ENCODE results near the gene MEIOSIN. TPM values are rescaled to one million over a fixed set of nuclear protein-coding genes. Genes with fewer than 3 reads are reported as not detected.
A peak's percentile ranks its signal among the peaks of the same experiment; 100 is the strongest.
"Not testable (repeated sequence)": the region's sequence is repeated elsewhere in the genome, so short reads cannot be mapped to it uniquely, and the experiment has no call there.

Gene MEIOSIN
- total and polyA plus RNA-seq, 2 of the 4 experiments (the other 2 are of a cell fraction): not detected

- TF ChIP-seq RFX5 (IDR thresholded peaks at IDR 0.05; ENCODE audit: low read depth, low read length) (no peak), NFE2L2 (IDR thresholded peaks at IDR 0.05; ENCODE audit: low read depth, low read length) (no peak)
These were observed 65.8 kb downstream of the MEIOSIN start (continued) for GRCh38 chr19:45798995-45799517.

DNA sequence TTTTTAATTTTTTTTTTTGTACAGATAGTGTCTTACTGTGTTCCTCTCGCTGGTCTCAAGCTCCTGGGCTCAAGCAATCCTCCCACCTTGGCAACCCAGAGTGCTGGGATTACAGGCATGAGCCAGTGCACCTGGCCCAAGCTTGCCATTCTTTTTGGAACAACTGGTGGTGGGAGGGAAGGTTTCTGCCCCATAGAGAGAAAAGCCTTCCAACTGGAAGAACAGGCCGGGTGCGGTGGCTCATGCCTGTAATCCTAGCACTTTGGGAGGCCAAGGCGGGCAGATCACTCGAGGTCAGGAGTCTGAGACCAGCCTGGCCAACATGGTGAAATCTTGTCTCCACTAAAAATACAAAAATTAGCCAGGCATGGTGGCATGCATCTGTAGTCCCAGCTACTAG, 66.3 kb downstream of the MEIOSIN start:
- H4K5ac ChIP-seq (ENCODE audit: low read depth, low read length); ATAC-seq (ENCODE audit: low read depth); H3K27me3 ChIP-seq (ENCODE audit: control insufficient read depth, insufficient read depth, low read length); H4K20me1 ChIP-seq (ENCODE audit: insufficient read depth, low read length); H4K8ac ChIP-seq (ENCODE audit: low read depth in 2 of 2, low read length in 2 of 2); H3K9me3 ChIP-seq (ENCODE audit: control insufficient read depth, insufficient read depth, low read length); H3K36me3 ChIP-seq (ENCODE audit: control insufficient read depth, insufficient read depth, low read length); DNase-seq; H3K4me2 ChIP-seq (ENCODE audit: low read depth, low read length); H3K9ac ChIP-seq (ENCODE audit: low read depth, low read length); H2AFZ ChIP-seq (replicated peaks; ENCODE audit: low read length, poor library complexity); H2BK5ac ChIP-seq (ENCODE audit: low read depth, low read length, poor library complexity, severe bottlenecking); H3K9me1 ChIP-seq (ENCODE audit: insufficient read depth, low read length); H3K79me1 ChIP-seq (ENCODE audit: low read depth in 1 of 2, low read length in 2 of 2); H3K4me1 ChIP-seq (ENCODE audit: control insufficient read depth, insufficient read depth, low read length); H3K56ac ChIP-seq (ENCODE audit: extremely low read depth, insufficient read depth, low read length); H2AK9ac ChIP-seq (replicated peaks; ENCODE audit: low read depth, low read length, poor library complexity); H3K4me3 ChIP-seq (ENCODE audit: insufficient read depth, low read depth, low read length); dilution Hi-C loops (cut with HindIII; ENCODE audit: low sequenced_read_pairs, unreplicated experiment); H3K27ac ChIP-seq (ENCODE audit: insufficient read depth, low read length); in situ Hi-C loops (cut with MboI; ENCODE audit: low sequenced_read_pairs); H3K18ac ChIP-seq (ENCODE audit: low read depth, low read length); H3K23ac ChIP-seq (ENCODE audit: low read depth, low read length); H2BK15ac ChIP-seq (ENCODE audit: low read depth, low read length); BruUV-seq (replicated peaks); H3K14ac ChIP-seq (replicated peaks; ENCODE audit: low read depth, low read length): not testable (repeated sequence)
- CTCF ChIA-PET: interaction anchor here (0.6 to 2.3 kb wide), 9 partner anchors 10 to 94 kb away, joined by 3 to 24 read pairs (median 5); partner anchors contain the start of genes DMPK and SIX5
- peak overlapping the region; percentile 61; the same call in 1 of the 2 replicates for H2AK5ac ChIP-seq (ENCODE audit: low read depth, low read length)
- H4K91ac ChIP-seq (ENCODE audit: insufficient read depth, low read depth, low read length): 0 out of 2 replicates have a peak overlapping the region, but pooled peaks have one; percentile 3
- intact Hi-C loops (cut with micrococcal nuclease): loop anchor here (1.0 kb wide), 1 partner anchor 29 kb away; no protein-coding TSS in a partner anchor
- POLR2A ChIA-PET (ENCODE audit: unreplicated experiment): interaction anchor here (0.5 kb wide), 1 partner anchor 30 kb away, joined by 3 read pairs; no protein-coding TSS in a partner anchor
- H2BK20ac ChIP-seq (ENCODE audit: low read depth, low read length): peak overlapping the region; percentile 52
- peak overlapping the region; percentile 34; the same call in 1 of the 2 replicates for H3K4ac ChIP-seq (ENCODE audit: low read depth, low read length)
- 80% methylated on average over 2 of the region's 5 CpGs; no CpG with 5 or more reads in 1 of the 2 experiments for WGBS, 2 experiments (ENCODE audit: extremely low coverage in 2 of 2, insufficient read length in 1 of 2)
- H2BK120ac ChIP-seq (ENCODE audit: low read depth, low read length): peak overlapping the region; percentile 60; the same call in 1 of the 2 replicates
